ENCODE results near the gene MIAT. TPM values are rescaled to one million over a fixed set of nuclear protein-coding genes. Genes with fewer than 3 reads are reported as not detected.
A peak's percentile ranks its signal among the peaks of the same experiment; 100 is the strongest.

MIAT gene
- polyA plus RNA-seq, 3 donors from 2014 or later = 2.2 TPM; not detected in 2

GRCh38 chr22:26665813-26666231, 8.4 kb downstream of the MIAT start:
- Mint-ChIP-seq H3K9me3 (no peaks in the 10 kb centered on the region), H3K4me1 (peaks cover 44 to 66% of the 10 kb centered on the region in 2 donors), H3K27ac (peak overlapping the region; percentile 82 to 97 (median 92)), H3K27me3 (ENCODE audit: low read depth in 3 of 3) (peaks cover 0 to 4% (median 1%) of the 10 kb centered on the region in 3 donors), H3K4me3 (peak overlapping the region in 3 of 5 donors; percentile 72 to 77 (median 74)), H3K36me3 (no peaks in the 10 kb centered on the region)
- DNase-seq = no peak

- no peak overlapping the region for H3K4me3 Mint-ChIP-seq
- H3K9me3 Mint-ChIP-seq = no peaks in the 10 kb centered on the region
- H3K36me3 Mint-ChIP-seq = no peaks in the 10 kb centered on the region
- peaks cover 3 to 15% (median 5%) of the 10 kb centered on the region in 3 donors for H3K27me3 Mint-ChIP-seq (ENCODE audit: low read depth in 3 of 3)
- no peak for DNase-seq
- H3K27ac Mint-ChIP-seq = peak overlapping the region in 4 of 6 donors; percentile 55 to 99 (median 72)
- H3K4me1 Mint-ChIP-seq = peaks cover 56 to 74% of the 10 kb centered on the region in 2 donors
Observed at GRCh38 chr22:26667140-26667539, 9.8 kb downstream of the MIAT start.

- peaks cover 74 to 82% of the 10 kb centered on the region in 2 donors for H3K4me1 Mint-ChIP-seq
- H3K4me3 Mint-ChIP-seq = peak overlapping the region in 1 of 5 donors; percentile 32
- peaks cover 10 to 26% (median 13%) of the 10 kb centered on the region in 3 donors for H3K27me3 Mint-ChIP-seq (ENCODE audit: low read depth in 3 of 3)
- peaks cover 0 to 1% (median 0%) of the 10 kb centered on the region in 3 donors for H3K36me3 Mint-ChIP-seq
- no peaks in the 10 kb centered on the region for H3K9me3 Mint-ChIP-seq
- DNase-seq = no peak
- H3K27ac Mint-ChIP-seq = peak overlapping the region; percentile 42 to 99 (median 98)
Observed at GRCh38 chr22:26669060-26669481, 11.7 kb downstream of the MIAT start.

GRCh38 chr22:26670459-26670858, 13.1 kb downstream of the MIAT start:
- Mint-ChIP-seq H3K27ac (peak overlapping the region; percentile 98 to 99 (median 98)), H3K9me3 (no peaks in the 10 kb centered on the region)

GRCh38 chr22:26671317-26672059, 14.1 kb downstream of the MIAT start:
- Mint-ChIP-seq H3K36me3 (peaks cover 0 to 9% (median 5%) of the 10 kb centered on the region in 3 donors), H3K4me3 (peak overlapping the region; percentile 91 to 98 (median 96)), H3K27me3 (ENCODE audit: low read depth in 3 of 3) (peaks cover 10 to 26% (median 13%) of the 10 kb centered on the region in 3 donors), H3K4me1 (peaks cover 78 to 87% of the 10 kb centered on the region in 2 donors), H3K9me3 (no peaks in the 10 kb centered on the region), H3K27ac (peak overlapping the region; percentile 98 to 99 (median 98))
- peak; percentile 77 to 84 (median 82) for DNase-seq

More at GRCh38 chr22:26670459-26670858, 13.1 kb downstream of the MIAT start:
- DNase-seq = no peak
- H3K4me3 Mint-ChIP-seq = peak overlapping the region; percentile 91 to 98 (median 96)
- H3K27me3 Mint-ChIP-seq (ENCODE audit: low read depth in 3 of 3) = peaks cover 10 to 26% (median 13%) of the 10 kb centered on the region in 3 donors
- H3K36me3 Mint-ChIP-seq = peaks cover 0 to 9% (median 4%) of the 10 kb centered on the region in 3 donors
- H3K4me1 Mint-ChIP-seq = peaks cover 74 to 82% of the 10 kb centered on the region in 2 donors

- Mint-ChIP-seq H3K27ac (peak overlapping the region; percentile 98 to 99 (median 98)), H3K4me1 (peaks cover 80 to 87% of the 10 kb centered on the region in 2 donors), H3K36me3 (peaks cover 0 to 9% (median 5%) of the 10 kb centered on the region in 3 donors), H3K4me3 (peak overlapping the region; percentile 91 to 98 (median 96)), H3K9me3 (no peaks in the 10 kb centered on the region), H3K27me3 (ENCODE audit: low read depth in 3 of 3) (peaks cover 10 to 26% (median 13%) of the 10 kb centered on the region in 3 donors)
- DNase-seq = peak in 1 of 3 donors; percentile 40
Observed at GRCh38 chr22:26672060-26672471, 14.7 kb downstream of the MIAT start.

GRCh38 chr22:26672590-26673468, 15.4 kb downstream of the MIAT start:
- Mint-ChIP-seq H3K36me3 (peaks cover 0 to 9% (median 5%) of the 10 kb centered on the region in 3 donors), H3K27ac (peak overlapping the region; percentile 98 to 99 (median 98)), H3K4me3 (peak overlapping the region; percentile 91 to 98 (median 96)), H3K9me3 (no peaks in the 10 kb centered on the region), H3K4me1 (peaks cover 83 to 89% of the 10 kb centered on the region in 2 donors), H3K27me3 (ENCODE audit: low read depth in 3 of 3) (peaks cover 9 to 26% (median 13%) of the 10 kb centered on the region in 3 donors)
- peak; percentile 93 to 95 (median 94) for DNase-seq

GRCh38 chr22:26673486-26673885, 16.1 kb downstream of the MIAT start:
- Mint-ChIP-seq H3K4me1 (peaks cover 89 to 96% of the 10 kb centered on the region in 2 donors), H3K36me3 (peaks cover 0 to 9% (median 7%) of the 10 kb centered on the region in 3 donors), H3K4me3 (peak overlapping the region; percentile 91 to 98 (median 96)), H3K27ac (peak overlapping the region; percentile 98 to 99 (median 98)), H3K27me3 (ENCODE audit: low read depth in 3 of 3) (peaks cover 9 to 26% (median 13%) of the 10 kb centered on the region in 3 donors), H3K9me3 (no peaks in the 10 kb centered on the region)
- no peak for DNase-seq

- H3K27ac Mint-ChIP-seq = peak overlapping the region; percentile 98 to 99 (median 98)
- peaks cover 9 to 23% (median 13%) of the 10 kb centered on the region in 3 donors for H3K27me3 Mint-ChIP-seq (ENCODE audit: low read depth in 3 of 3)
- peak in 2 of 3 donors; percentile 19 to 24 for DNase-seq
- peaks cover 0 to 10% (median 9%) of the 10 kb centered on the region in 3 donors for H3K36me3 Mint-ChIP-seq
- peak overlapping the region; percentile 91 to 98 (median 96) for H3K4me3 Mint-ChIP-seq
- peaks cover 89 to 94% of the 10 kb centered on the region in 2 donors for H3K4me1 Mint-ChIP-seq
- H3K9me3 Mint-ChIP-seq = no peaks in the 10 kb centered on the region
Observed at GRCh38 chr22:26674211-26675190, 17.1 kb downstream of the MIAT start.

- peaks cover 82 to 90% of the 10 kb centered on the region in 2 donors for H3K4me1 Mint-ChIP-seq
- peaks cover 0 to 16% (median 9%) of the 10 kb centered on the region in 3 donors for H3K36me3 Mint-ChIP-seq
- H3K27me3 Mint-ChIP-seq (ENCODE audit: low read depth in 3 of 3) = peaks cover 9 to 22% (median 13%) of the 10 kb centered on the region in 3 donors
- peak overlapping the region; percentile 98 to 99 (median 98) for H3K27ac Mint-ChIP-seq
- peak overlapping the region; percentile 8 to 96 (median 94) for H3K4me3 Mint-ChIP-seq
- DNase-seq = no peak
- no peaks in the 10 kb centered on the region for H3K9me3 Mint-ChIP-seq
Observed at GRCh38 chr22:26675687-26676268, 18.4 kb downstream of the MIAT start.

GRCh38 chr22:26677217-26677616, 19.8 kb downstream of the MIAT start:
- H3K27me3 Mint-ChIP-seq (ENCODE audit: low read depth in 3 of 3) = peaks cover 7 to 11% (median 8%) of the 10 kb centered on the region in 3 donors
- peaks cover 68 to 76% of the 10 kb centered on the region in 2 donors for H3K4me1 Mint-ChIP-seq
- no peaks in the 10 kb centered on the region for H3K9me3 Mint-ChIP-seq
- no peak for DNase-seq
- peak overlapping the region; percentile 57 to 96 (median 80) for H3K27ac Mint-ChIP-seq
- no peak overlapping the region for H3K4me3 Mint-ChIP-seq
- H3K36me3 Mint-ChIP-seq = peaks cover 2 to 27% (median 14%) of the 10 kb centered on the region in 3 donors

Data from immature natural killer cell (primary cell).